Right lobe of liver (tissue), 4 donors: ENCODE measurements around the gene VEGFD.

Experiments used
- POLR2A ChIP-seq: fragments of 450-650 bp; IDR thresholded peaks from one replicate; pipeline ENCODE4 v1.6.1; 2017; ENCODE audit warnings: antibody characterized with exemption, mild to moderate bottlenecking
- TF ChIP-seq, protein P1 (sequence below), 4 donors: fragments of 200-600 bp in 3 of 4; fragments of 450-650 bp in 1 of 4; IDR thresholded peaks; one replicate each; pipeline versions ENCODE4 v1.5.1 to v1.8.0; 2016 to 2022; ENCODE audit warnings: antibody characterized with exemption in 4 of 4, mild to moderate bottlenecking in 2 of 4
- donor health status: DM: no; HTN: no; CAD: no.
- donor health status: DM: no; HTN: no; CAD: no.
- donor health status: DM: no; HTN: yes; CAD: no.

GRCh38 chrX:15382813-15383212, 1.4 kb downstream of the VEGFD start:
- TF ChIP-seq, protein P1, sequence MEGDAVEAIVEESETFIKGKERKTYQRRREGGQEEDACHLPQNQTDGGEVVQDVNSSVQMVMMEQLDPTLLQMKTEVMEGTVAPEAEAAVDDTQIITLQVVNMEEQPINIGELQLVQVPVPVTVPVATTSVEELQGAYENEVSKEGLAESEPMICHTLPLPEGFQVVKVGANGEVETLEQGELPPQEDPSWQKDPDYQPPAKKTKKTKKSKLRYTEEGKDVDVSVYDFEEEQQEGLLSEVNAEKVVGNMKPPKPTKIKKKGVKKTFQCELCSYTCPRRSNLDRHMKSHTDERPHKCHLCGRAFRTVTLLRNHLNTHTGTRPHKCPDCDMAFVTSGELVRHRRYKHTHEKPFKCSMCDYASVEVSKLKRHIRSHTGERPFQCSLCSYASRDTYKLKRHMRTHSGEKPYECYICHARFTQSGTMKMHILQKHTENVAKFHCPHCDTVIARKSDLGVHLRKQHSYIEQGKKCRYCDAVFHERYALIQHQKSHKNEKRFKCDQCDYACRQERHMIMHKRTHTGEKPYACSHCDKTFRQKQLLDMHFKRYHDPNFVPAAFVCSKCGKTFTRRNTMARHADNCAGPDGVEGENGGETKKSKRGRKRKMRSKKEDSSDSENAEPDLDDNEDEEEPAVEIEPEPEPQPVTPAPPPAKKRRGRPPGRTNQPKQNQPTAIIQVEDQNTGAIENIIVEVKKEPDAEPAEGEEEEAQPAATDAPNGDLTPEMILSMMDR (IDR thresholded peaks at IDR 0.05) = no peak
- TF ChIP-seq POLR2A = no peak
